ENCODE measurements around the gene PTH1R. TPM values are rescaled to one million over a fixed set of nuclear protein-coding genes. Genes with fewer than 3 reads are reported as not detected.

Gene PTH1R
- total RNA-seq, 2 experiments from 2014 or later: not detected

DNA sequence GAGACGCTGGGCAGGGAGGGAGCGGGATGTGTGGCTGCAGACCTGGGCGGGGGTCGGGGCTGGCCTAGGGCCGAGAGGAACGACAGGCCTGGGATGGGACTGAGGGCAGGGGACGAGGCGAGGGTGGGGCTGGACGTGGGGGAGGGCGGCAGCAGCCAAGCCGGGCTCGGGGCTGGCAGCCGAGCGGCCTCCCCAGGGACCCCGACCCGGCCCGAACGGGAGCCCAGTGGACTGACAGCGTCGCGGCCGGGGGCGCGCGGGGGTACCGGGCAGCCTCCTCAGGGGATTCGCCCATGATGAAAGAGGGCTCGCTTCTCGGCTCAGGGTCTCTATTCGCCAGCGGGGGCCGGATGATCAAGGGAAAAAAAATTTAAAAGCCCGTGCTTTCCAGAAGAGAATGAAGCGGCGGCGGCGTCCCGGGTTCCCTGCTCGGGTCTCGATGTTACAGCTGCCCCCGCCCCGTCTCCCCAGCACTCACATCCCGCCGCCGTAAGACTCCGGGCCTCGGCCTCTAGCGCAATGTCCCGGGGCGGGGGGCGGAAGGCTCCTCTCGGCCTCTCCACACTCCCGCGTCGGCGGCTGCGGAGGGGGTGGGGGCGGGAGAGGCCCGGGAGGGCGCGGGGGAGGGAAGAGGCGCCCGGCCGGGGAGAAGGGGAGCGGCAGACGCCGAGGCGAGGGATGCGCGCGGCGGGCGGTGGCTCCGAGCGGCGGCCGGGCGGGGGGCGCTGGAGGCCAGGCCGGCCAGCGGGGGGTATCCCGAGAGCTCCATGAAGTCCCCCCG is 4.3 kb downstream of the PTH1R start:
- DNase-seq: peak; percentile 27
- H3K27ac Mint-ChIP-seq: no peak overlapping the region
- intact Hi-C loops (cut with micrococcal nuclease): no loop called here
- H3K4me3 Mint-ChIP-seq: peak overlapping the region; percentile 56
- H3K36me3 Mint-ChIP-seq (ENCODE audit: low read depth): no peaks in the 10 kb centered on the region
- CTCF ChIA-PET: interaction anchor here (0.9 kb wide), 1 partner anchor 28 kb away, joined by 3 read pairs; no protein-coding TSS in a partner anchor
- no peaks in the 10 kb centered on the region for H3K9me3 Mint-ChIP-seq
- peaks cover 38% of the 10 kb centered on the region for H3K27me3 Mint-ChIP-seq (ENCODE audit: low read depth)
- H3K4me1 Mint-ChIP-seq (ENCODE audit: low read depth): no peaks in the 10 kb centered on the region

DNA sequence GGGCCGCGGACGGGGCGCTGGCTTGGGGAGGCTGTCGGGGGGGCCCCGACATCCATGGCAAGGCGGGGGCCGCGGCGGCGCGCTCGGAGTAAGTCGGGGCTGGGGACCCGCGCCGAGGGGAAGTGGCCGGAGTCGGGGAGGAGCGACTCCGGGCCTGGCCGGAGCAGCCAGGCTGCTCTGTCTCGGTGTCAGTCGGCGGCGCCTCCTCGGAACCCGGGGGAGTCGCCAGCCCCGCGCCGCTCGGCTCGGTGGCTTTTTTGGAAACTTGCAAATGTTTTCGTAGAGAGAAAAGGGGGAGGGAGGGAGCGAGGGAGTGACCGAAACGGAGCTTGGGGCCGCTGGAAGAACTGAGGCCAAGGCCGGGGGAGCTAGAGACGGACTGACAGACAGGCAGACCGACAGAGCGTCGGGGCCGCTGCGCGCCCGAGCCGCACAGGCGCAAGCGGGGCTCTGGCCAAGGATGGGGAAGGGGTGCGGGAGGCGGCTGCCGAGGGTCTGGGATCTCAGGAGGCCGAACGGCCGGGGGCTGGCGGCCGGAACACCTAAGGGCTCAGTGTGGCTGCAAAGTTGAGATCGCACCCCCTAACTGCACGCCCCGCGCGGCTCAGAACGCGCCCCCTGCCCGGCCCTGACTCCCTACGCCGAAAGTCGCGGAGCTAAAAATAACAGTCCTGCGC is 5.0 kb downstream of the PTH1R start:
- Mint-ChIP-seq H3K9me3 (no peaks in the 10 kb centered on the region), H3K4me1 (ENCODE audit: low read depth) (no peaks in the 10 kb centered on the region), H3K27me3 (ENCODE audit: low read depth) (peaks cover 38% of the 10 kb centered on the region), H3K36me3 (ENCODE audit: low read depth) (no peaks in the 10 kb centered on the region), H3K27ac (no peak overlapping the region), H3K4me3 (peak overlapping the region; percentile 53)
- no peak for DNase-seq
- intact Hi-C loops (cut with micrococcal nuclease): no loop called here
- CTCF ChIA-PET: interaction anchor here (0.9 to 1.0 kb wide), 2 partner anchors 27 kb away, joined by 3 to 4 read pairs; no protein-coding TSS in a partner anchor

DNA sequence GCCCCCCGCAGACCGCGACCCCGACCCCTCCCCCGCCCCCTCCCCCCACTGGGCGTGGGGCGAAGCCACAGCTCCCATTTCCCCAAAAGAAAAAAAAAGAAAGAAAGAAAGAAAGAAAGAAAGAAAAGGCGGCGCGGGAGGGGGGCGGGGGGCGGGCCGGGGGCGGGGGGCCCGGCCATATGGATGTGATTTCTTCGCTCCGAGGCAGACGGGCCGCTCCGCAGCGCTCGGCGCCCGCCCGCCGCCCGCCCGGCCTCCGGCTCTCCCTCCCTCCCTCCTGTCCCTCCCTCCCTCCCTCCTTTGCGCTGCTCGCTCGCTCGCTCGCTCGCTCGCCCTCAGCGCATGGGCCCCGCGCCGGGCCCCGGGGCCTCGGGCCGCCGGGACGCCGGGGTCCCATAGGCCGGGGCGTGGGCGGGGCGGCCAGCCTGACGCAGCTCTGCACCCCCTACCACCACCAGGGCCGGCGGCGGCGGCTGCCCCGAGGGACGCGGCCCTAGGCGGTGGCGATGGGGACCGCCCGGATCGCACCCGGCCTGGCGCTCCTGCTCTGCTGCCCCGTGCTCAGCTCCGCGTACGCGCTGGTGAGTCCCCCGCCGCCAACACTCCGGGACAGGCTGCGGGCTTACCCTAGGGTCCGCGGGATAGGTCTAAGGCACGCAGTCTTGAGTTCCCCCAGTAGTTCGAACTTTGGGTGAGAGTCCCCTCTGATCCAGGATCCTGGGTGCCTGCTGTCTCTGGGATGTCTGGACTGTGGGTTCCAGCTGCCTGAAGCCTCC is 5.7 kb downstream of the PTH1R start:
- intact Hi-C loops (cut with micrococcal nuclease): no loop called here
- Mint-ChIP-seq H3K36me3 (ENCODE audit: low read depth) (no peaks in the 10 kb centered on the region), H3K27ac (no peak overlapping the region), H3K4me1 (ENCODE audit: low read depth) (no peaks in the 10 kb centered on the region), H3K27me3 (ENCODE audit: low read depth) (peaks cover 38% of the 10 kb centered on the region), H3K9me3 (no peaks in the 10 kb centered on the region), H3K4me3 (peak overlapping the region; percentile 53)
- DNase-seq: no peak
- CTCF ChIA-PET: interaction anchor here (1.0 kb wide), 1 partner anchor 26 kb away, joined by 4 read pairs; no protein-coding TSS in a partner anchor

DNA sequence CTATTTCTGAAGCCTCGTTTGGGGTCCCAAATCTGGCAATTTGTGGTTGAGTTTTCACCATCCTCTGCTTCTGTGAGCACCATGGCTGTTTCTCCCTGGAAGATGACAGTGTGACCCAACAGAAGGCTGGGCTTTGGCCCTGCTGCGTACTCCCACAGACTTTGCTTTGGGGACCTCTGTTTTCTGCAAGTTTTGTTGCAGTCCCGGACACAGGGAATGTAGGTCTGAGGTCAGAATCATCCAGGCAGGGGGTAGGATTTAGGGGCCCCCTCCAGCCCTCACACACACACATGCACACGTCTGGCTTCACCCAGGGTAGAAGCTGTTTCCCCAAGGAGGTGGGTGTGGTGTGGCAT is 6.3 kb downstream of the PTH1R start:
- Mint-ChIP-seq H3K4me1 (ENCODE audit: low read depth) (no peaks in the 10 kb centered on the region), H3K27me3 (ENCODE audit: low read depth) (peaks cover 38% of the 10 kb centered on the region)

DNA sequence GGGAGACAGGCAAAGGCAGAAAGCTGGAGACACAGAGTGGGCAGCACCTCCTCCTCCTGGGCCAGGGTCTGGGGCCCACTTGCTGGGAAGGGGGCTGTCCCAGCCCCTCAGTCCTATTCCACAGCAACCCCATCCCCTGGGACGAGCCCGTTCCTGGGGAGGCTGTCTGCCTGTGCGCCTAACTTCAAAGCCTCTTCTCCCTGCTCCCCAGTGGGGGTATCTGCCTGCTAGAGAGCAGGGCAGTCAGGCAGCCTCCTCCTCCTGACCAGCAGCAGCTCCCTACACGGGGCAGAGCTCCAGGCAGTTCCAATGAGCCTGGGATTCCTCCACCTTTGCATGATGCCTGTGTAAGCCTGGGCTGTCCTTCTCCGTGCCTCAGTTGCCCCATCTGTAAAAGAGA is 6.9 kb downstream of the PTH1R start:
- no peak overlapping the region for H3K4me3 Mint-ChIP-seq
- no peaks in the 10 kb centered on the region for H3K36me3 Mint-ChIP-seq (ENCODE audit: low read depth)
- CTCF ChIA-PET: no interaction called here
- H3K27me3 Mint-ChIP-seq (ENCODE audit: low read depth): peaks cover 36% of the 10 kb centered on the region
- intact Hi-C loops (cut with micrococcal nuclease): no loop called here
- no peak overlapping the region for H3K27ac Mint-ChIP-seq
- DNase-seq: no peak
- H3K9me3 Mint-ChIP-seq: no peaks in the 10 kb centered on the region
- H3K4me1 Mint-ChIP-seq (ENCODE audit: low read depth): no peaks in the 10 kb centered on the region

More for the DNA sequence above, 6.3 kb downstream of the PTH1R start:
- CTCF ChIA-PET: no interaction called here
- DNase-seq: no peak
- Mint-ChIP-seq H3K27ac (no peak overlapping the region), H3K36me3 (ENCODE audit: low read depth) (no peaks in the 10 kb centered on the region), H3K4me3 (no peak overlapping the region), H3K9me3 (no peaks in the 10 kb centered on the region)
- intact Hi-C loops (cut with micrococcal nuclease): no loop called here

DNA sequence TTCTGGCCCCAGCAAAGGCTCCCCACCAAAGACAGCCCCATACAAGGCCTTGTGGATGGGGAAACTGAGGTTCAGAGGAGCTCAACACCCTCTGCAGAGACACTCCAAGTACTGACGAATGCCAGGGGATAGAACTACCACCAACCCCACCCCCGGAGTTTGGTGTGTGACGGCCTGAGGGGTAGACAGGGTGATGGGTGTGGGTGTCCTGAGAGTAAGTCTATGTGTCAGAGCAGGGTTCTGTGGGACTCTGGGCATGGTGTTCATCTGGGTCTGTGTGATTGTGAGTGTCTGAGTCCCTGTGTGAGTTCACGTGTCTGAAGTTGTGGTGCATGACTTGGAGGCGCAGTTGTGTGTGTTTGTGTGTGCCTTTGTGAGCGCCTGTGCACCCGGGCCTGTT is 7.4 kb downstream of the PTH1R start:
- intact Hi-C loops (cut with micrococcal nuclease): no loop called here
- no peak overlapping the region for H3K27ac Mint-ChIP-seq
- H3K9me3 Mint-ChIP-seq: no peaks in the 10 kb centered on the region
- H3K4me3 Mint-ChIP-seq: no peak overlapping the region
- H3K4me1 Mint-ChIP-seq (ENCODE audit: low read depth): no peaks in the 10 kb centered on the region
- no peak for DNase-seq
- peaks cover 36% of the 10 kb centered on the region for H3K27me3 Mint-ChIP-seq (ENCODE audit: low read depth)
- H3K36me3 Mint-ChIP-seq (ENCODE audit: low read depth): no peaks in the 10 kb centered on the region
- CTCF ChIA-PET: interaction anchor here (1.9 kb wide), 1 partner anchor 10 kb away, joined by 6 read pairs; no protein-coding TSS in a partner anchor

DNA sequence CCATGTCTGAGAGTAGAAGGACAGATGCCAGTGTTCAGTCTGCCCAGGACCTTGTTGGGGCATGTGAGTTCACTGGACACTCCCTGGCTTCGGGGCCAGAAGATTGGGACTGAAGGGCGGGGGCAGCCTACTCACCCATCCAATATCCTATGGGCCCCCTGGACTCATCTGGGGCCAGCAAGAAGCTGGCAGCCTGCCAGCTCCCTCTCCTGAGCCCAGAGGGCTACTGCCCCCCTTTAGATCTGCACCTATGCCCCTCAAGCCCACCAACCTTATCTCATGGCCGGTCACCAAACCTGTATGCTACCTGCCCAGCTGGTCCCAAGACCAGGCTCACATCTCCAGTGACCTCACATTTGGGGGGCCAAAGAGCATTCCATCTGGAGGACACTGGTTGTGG is 8.1 kb downstream of the PTH1R start:
- H3K4me1 Mint-ChIP-seq (ENCODE audit: low read depth): no peaks in the 10 kb centered on the region
- CTCF ChIA-PET: interaction anchor here (1.9 kb wide), 1 partner anchor 10 kb away, joined by 6 read pairs; no protein-coding TSS in a partner anchor
- H3K27ac Mint-ChIP-seq: no peak overlapping the region
- H3K27me3 Mint-ChIP-seq (ENCODE audit: low read depth): peaks cover 30% of the 10 kb centered on the region
- H3K9me3 Mint-ChIP-seq: no peaks in the 10 kb centered on the region
- intact Hi-C loops (cut with micrococcal nuclease): no loop called here
- no peak for DNase-seq
- no peaks in the 10 kb centered on the region for H3K36me3 Mint-ChIP-seq (ENCODE audit: low read depth)
- no peak overlapping the region for H3K4me3 Mint-ChIP-seq

DNA sequence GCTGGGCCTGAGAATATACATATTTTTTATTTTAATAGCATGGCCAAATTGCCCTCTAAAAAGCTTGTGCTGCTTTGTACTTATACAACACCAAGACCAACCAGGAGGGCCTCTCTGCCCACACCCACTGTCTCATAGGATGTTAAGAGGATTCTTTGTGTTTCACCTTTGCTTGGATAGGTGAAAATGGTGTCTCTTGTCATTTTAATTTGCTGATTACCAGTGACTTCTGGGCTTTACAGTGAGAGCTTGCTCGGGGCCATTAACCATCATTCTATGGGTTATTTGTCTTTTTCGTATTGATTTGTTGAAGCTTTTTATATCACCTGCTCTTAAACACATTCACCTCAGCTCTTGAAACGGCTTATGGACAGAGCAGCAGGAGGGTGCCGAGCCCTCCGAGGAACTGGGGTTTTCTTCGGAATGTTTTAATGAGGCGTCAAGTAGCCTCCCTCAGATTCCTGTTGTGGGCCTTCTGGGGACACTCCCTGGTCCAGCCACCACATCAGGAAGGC is 10.5 kb downstream of the PTH1R start:
- CTCF ChIA-PET: no interaction called here
- intact Hi-C loops (cut with micrococcal nuclease): no loop called here
- peaks cover 4% of the 10 kb centered on the region for H3K4me1 Mint-ChIP-seq (ENCODE audit: low read depth)
- no peak for DNase-seq
- peaks cover 36% of the 10 kb centered on the region for H3K27me3 Mint-ChIP-seq (ENCODE audit: low read depth)
- H3K36me3 Mint-ChIP-seq (ENCODE audit: low read depth): no peaks in the 10 kb centered on the region
- no peaks in the 10 kb centered on the region for H3K9me3 Mint-ChIP-seq
- no peak overlapping the region for H3K27ac Mint-ChIP-seq
- H3K4me3 Mint-ChIP-seq: no peak overlapping the region

DNA sequence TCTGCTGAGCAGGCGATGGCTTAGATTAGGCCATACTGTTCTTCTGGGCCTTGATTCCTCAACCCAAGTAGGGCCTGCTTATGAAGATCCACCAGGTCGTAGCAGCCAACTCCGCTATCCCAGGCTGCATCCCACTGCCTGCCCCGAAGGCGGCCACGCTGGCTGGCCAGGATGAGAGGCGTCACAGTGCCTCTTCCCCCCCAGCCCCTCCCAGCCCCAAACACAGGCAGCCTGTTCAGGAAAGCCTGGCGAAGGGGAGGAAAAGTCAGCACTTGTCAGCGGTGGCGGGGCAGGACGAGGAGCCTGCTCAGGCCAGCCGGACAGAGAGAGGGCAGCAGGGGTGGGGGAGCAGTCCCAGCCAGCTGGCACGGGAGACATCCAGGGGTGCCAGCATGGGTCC is 11.2 kb downstream of the PTH1R start:
- Mint-ChIP-seq H3K27me3 (ENCODE audit: low read depth) (peaks cover 39% of the 10 kb centered on the region), H3K4me3 (no peak overlapping the region)
- CTCF ChIA-PET: interaction anchor here (1.0 kb wide), 1 partner anchor 22 kb away, joined by 3 read pairs; no protein-coding TSS in a partner anchor

DNA sequence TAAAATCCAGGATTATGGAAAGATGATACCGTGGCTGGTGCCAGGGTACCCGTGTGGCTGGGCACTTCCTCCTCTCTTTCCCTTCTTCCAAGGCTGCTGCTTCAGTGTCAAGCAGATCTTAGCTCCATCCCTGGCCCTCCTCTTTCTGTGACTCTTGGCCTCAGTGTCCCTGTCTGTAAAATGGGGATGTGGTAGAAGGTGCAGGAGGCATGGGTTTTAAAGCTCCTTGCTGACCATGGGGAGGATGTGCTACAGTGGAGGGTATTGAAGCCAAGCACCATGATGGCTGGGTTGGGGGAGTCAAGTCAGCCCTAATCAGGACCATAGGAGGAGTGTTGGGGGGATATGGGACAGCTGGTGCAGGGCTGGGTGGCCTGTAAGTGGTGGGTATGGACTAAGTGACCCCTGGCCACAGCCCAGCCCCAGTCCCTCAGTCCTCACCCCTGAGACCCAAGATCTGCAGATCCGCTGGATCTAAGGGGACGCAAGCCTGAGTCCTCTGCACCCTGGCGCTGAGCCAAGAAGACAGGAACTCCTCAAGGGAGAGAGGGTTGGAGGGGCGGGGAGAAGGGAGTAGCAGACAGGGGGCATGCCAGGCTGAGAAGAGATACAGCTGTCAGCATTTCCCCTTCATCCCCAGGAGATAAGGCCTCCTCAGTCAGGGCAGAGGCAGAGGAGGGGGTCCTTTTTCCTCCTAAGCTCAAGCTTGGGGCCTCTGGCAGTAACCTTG is 12.0 kb downstream of the PTH1R start:
- Mint-ChIP-seq H3K4me1 (ENCODE audit: low read depth) (peaks cover 4% of the 10 kb centered on the region), H3K27me3 (ENCODE audit: low read depth) (peaks cover 36% of the 10 kb centered on the region), H3K9me3 (no peaks in the 10 kb centered on the region), H3K27ac (no peak overlapping the region), H3K4me3 (no peak overlapping the region), H3K36me3 (ENCODE audit: low read depth) (no peaks in the 10 kb centered on the region)
- DNase-seq: no peak
- CTCF ChIA-PET: interaction anchor here (0.6 to 1.0 kb wide), 3 partner anchors 23 to 275 kb away, joined by 3 read pairs; no protein-coding TSS in a partner anchor
- intact Hi-C loops (cut with micrococcal nuclease): no loop called here

More for the DNA sequence above, 11.2 kb downstream of the PTH1R start:
- H3K27ac Mint-ChIP-seq: no peak overlapping the region
- no peak for DNase-seq
- peaks cover 4% of the 10 kb centered on the region for H3K4me1 Mint-ChIP-seq (ENCODE audit: low read depth)
- H3K36me3 Mint-ChIP-seq (ENCODE audit: low read depth): no peaks in the 10 kb centered on the region
- intact Hi-C loops (cut with micrococcal nuclease): no loop called here
- H3K9me3 Mint-ChIP-seq: no peaks in the 10 kb centered on the region

DNA sequence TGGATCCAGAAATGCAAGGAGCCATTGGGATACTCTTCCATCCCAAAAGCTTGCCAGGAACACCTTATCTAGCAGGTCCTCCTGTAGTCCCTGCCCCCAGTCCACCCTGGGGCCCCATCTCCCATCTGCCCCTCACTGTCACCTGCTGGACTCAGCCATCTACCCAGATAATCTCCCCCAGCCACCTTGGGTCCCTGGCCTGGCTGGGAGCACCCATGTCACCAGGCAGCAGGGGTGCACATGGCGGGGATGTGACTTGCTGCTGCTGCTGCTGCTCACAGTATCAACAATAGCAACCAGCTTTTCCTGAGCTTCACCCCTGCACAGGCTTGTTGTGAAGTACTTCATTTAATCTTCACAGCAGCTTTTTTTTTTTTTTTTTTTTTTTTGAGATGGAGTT is 12.6 kb downstream of the PTH1R start:
- Mint-ChIP-seq H3K27ac (no peak overlapping the region), H3K27me3 (ENCODE audit: low read depth) (peaks cover 32% of the 10 kb centered on the region), H3K9me3 (no peaks in the 10 kb centered on the region), H3K4me3 (no peak overlapping the region), H3K4me1 (ENCODE audit: low read depth) (peaks cover 4% of the 10 kb centered on the region), H3K36me3 (ENCODE audit: low read depth) (no peaks in the 10 kb centered on the region)
- CTCF ChIA-PET: interaction anchor here (0.6 to 0.7 kb wide), 3 partner anchors 42 to 363 kb away, joined by 3 to 5 read pairs (median 3); no protein-coding TSS in a partner anchor
- intact Hi-C loops (cut with micrococcal nuclease): no loop called here
- no peak for DNase-seq

Data from activated naive CD4-positive, alpha-beta T cell treated with anti-CD3 and anti-CD28 coated beads for 36 hours (primary cell).